Activated T-cell treated with anti-CD3 and anti-CD28 coated beads, Interleukin-2, amount 50 U/mL, for 48 hours (primary cell): ENCODE results near the gene AARS2.
A peak's percentile ranks its signal among the peaks of the same experiment; 100 is the strongest.

Source experiments
- DNase-seq, 2 experiments: peaks; one replicate each; pipeline ENCODE4 v3.0.0-alpha.2; 2020

Gene AARS2

GRCh38 chr6:44298864-44299263 is 14.3 kb downstream of the AARS2 start:
- no peak for DNase-seq

- no peak for DNase-seq
Measured at GRCh38 chr6:44298055-44298803, 14.9 kb downstream of the AARS2 start.

- DNase-seq: peak; percentile 66 to 71
Measured at GRCh38 chr6:44297063-44298038, 15.8 kb downstream of the AARS2 start.

GRCh38 chr6:44294832-44295791 is 18.0 kb downstream of the AARS2 start:
- DNase-seq: no peak

GRCh38 chr6:44292661-44293365 is 20.3 kb downstream of the AARS2 start:
- DNase-seq: no peak

GRCh38 chr6:44291841-44292240 is 21.3 kb downstream of the AARS2 start:
- no peak for DNase-seq

GRCh38 chr6:44289726-44290260 is 23.4 kb downstream of the AARS2 start:
- no peak for DNase-seq

GRCh38 chr6:44286747-44287146 is 26.4 kb downstream of the AARS2 start:
- DNase-seq: no peak

GRCh38 chr6:44286285-44286565 is 26.9 kb downstream of the AARS2 start:
- DNase-seq: no peak

GRCh38 chr6:44285552-44286284 is 27.4 kb downstream of the AARS2 start:
- DNase-seq: no peak

GRCh38 chr6:44284867-44285266 is 28.3 kb downstream of the AARS2 start:
- DNase-seq: no peak

GRCh38 chr6:44284121-44284520 is 29.0 kb downstream of the AARS2 start:
- no peak for DNase-seq

- no peak for DNase-seq
Measured at GRCh38 chr6:44278774-44279697, 34.1 kb downstream of the AARS2 start.

- DNase-seq: no peak
Measured at GRCh38 chr6:44278315-44278714, 34.8 kb downstream of the AARS2 start.

GRCh38 chr6:44277763-44278162 is 35.4 kb downstream of the AARS2 start:
- DNase-seq: no peak

- no peak for DNase-seq
Measured at GRCh38 chr6:44276667-44277640, 36.2 kb downstream of the AARS2 start.

GRCh38 chr6:44275749-44276648 is 37.1 kb downstream of the AARS2 start:
- DNase-seq: no peak

GRCh38 chr6:44275271-44275748 is 37.8 kb downstream of the AARS2 start:
- DNase-seq: no peak
